MCF 10A (cell line): Measurements from ENCODE around the gene CRYGD. TPM values are rescaled to one million over a fixed set of nuclear protein-coding genes. Genes with fewer than 3 reads are reported as not detected.
"Not testable (repeated sequence)": the region's sequence is repeated elsewhere in the genome, so short reads cannot be mapped to it uniquely, and the experiment has no call there.

Experiments
- BruUV-seq: library from RNA; stranded (reverse); fragments of 400-500 nt; replicated peaks from 2 replicates; lab custom pipeline; 2021; lab: Mats Ljungman, UMichigan
- CTCF ChIA-PET: fragments of 300-600 bp; sonication (Branson Sonifier 250); formaldehyde crosslinking; extraction: SDS; loops from one replicate; lab custom pipeline; 2021; ENCODE audit warnings: antibody characterized with exemption, inconsistent platforms; lab: Yijun Ruan, JAX
- POLR2A ChIA-PET: fragments of 300-600, 350-650 bp; sonication (Branson Sonifier 250); formaldehyde crosslinking; extraction: SDS; loops from one replicate; lab custom pipeline; 2020; ENCODE audit warnings: antibody characterized with exemption, inconsistent platforms; lab: Yijun Ruan, JAX
- DNase-seq: peaks from one replicate; pipeline ENCODE4 v3.0.0-alpha.2; 2018; ENCODE audit not compliant: unreplicated experiment
- H3K27ac Mint-ChIP-seq: one replicate; pipeline ENCODE4 v1.8.0; 2022; ENCODE audit warnings: mild to moderate bottlenecking, low read depth, mixed read lengths; ENCODE audit not compliant: unreplicated experiment
- H3K27me3 Mint-ChIP-seq: one replicate; pipeline ENCODE4 v1.8.0; 2022; ENCODE audit warnings: mixed read lengths; ENCODE audit not compliant: insufficient read depth, unreplicated experiment
- H3K36me3 Mint-ChIP-seq: one replicate; pipeline ENCODE4 v1.8.0; 2022; ENCODE audit warnings: mild to moderate bottlenecking, moderate library complexity, mixed read lengths; ENCODE audit not compliant: insufficient read depth, unreplicated experiment
- H3K4me1 Mint-ChIP-seq: one replicate; pipeline ENCODE4 v1.8.0; 2022; ENCODE audit warnings: mixed read lengths; ENCODE audit not compliant: insufficient read depth, unreplicated experiment
- H3K4me3 Mint-ChIP-seq: one replicate; pipeline ENCODE4 v1.8.0; 2022; ENCODE audit warnings: mild to moderate bottlenecking, moderate library complexity, mixed read lengths; ENCODE audit not compliant: unreplicated experiment
- H3K9me3 Mint-ChIP-seq: one replicate; pipeline ENCODE4 v1.8.0; 2022; ENCODE audit warnings: mixed read lengths; ENCODE audit not compliant: unreplicated experiment
- intact Hi-C: fragments of 100-400 bp; cut with micrococcal nuclease; formaldehyde crosslinking; loops from 2 replicates; pipeline ENCODE4 v1.14.1; 2022
- total RNA-seq: library from RNA; stranded (reverse); gene quantifications from 2 replicates; pipeline ENCODE4 v1.2.3, GENCODE V29; 2022
- TF ChIP-seq, protein P1 (sequence below): fragments of 200-600 bp; IDR thresholded peaks from one replicate; pipeline ENCODE4 v1.8.0; 2022; ENCODE audit warnings: antibody characterized with exemption, mild to moderate bottlenecking; ENCODE audit not compliant: unreplicated experiment

Gene CRYGD
- total RNA-seq, 1 experiment from 2014 or later: not detected

DNA sequence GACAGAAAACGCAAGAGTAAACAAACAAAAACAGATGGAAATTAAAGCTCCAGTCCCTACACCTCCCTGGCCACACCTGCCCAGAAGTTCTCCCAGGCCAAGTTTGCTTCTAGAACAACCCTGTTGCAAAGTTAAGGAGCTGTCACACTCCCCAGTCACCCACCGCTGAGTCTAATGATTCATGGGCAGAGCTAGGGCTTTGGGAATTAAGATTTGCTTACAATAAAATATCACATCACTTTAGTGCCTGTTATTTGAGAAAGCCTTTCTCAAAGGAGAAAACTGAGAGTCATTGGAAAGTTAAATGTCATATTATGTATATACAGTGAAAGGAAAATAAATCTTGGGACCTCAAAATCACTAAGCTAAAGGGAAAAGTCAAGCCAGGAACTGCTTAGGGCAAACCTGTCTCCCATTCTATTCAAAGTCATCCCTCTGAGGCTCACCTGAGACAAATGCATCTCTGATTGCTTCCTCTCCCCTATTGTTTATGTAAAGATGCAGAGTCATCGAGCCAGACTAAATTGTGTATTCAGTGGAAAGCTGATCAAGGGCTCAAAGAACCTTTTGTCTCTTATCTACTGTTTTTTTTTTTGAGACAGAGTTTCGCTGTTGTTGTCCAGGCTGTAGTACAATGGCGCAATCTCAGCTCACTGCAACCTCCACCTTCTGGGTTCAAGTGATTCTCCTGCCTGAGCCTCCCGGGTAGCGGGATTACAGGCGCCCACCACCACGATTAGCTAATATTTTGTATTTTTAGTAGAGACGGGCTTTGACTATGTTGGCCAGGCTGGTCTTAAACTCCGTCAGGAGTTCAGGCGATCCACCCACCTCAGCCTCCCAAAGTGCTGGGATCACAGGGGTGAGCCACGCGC lies 18.8 kb upstream of the CRYGD start:
- TF ChIP-seq, protein P1, sequence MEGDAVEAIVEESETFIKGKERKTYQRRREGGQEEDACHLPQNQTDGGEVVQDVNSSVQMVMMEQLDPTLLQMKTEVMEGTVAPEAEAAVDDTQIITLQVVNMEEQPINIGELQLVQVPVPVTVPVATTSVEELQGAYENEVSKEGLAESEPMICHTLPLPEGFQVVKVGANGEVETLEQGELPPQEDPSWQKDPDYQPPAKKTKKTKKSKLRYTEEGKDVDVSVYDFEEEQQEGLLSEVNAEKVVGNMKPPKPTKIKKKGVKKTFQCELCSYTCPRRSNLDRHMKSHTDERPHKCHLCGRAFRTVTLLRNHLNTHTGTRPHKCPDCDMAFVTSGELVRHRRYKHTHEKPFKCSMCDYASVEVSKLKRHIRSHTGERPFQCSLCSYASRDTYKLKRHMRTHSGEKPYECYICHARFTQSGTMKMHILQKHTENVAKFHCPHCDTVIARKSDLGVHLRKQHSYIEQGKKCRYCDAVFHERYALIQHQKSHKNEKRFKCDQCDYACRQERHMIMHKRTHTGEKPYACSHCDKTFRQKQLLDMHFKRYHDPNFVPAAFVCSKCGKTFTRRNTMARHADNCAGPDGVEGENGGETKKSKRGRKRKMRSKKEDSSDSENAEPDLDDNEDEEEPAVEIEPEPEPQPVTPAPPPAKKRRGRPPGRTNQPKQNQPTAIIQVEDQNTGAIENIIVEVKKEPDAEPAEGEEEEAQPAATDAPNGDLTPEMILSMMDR: no peak
- BruUV-seq: no TSS peak
- no peak overlapping the region for H3K27ac Mint-ChIP-seq
- H3K9me3 Mint-ChIP-seq: peaks cover under 1% of the 10 kb centered on the region
- POLR2A ChIA-PET: interaction anchor here (1.2 to 1.8 kb wide), 2 partner anchors 14 to 125 kb away, joined by 3 to 4 read pairs; no protein-coding TSS in a partner anchor
- H3K4me1 Mint-ChIP-seq: peaks cover 7% of the 10 kb centered on the region
- no peaks in the 10 kb centered on the region for H3K36me3 Mint-ChIP-seq
- intact Hi-C loops: no loop called here
- no peak for DNase-seq
- CTCF ChIA-PET: interaction anchor here (0.5 to 3.4 kb wide), 7 partner anchors 17 to 231 kb away, joined by 3 to 13 read pairs (median 3); no protein-coding TSS in a partner anchor
- H3K27me3 Mint-ChIP-seq: no peaks in the 10 kb centered on the region
- no peak overlapping the region for H3K4me3 Mint-ChIP-seq

DNA sequence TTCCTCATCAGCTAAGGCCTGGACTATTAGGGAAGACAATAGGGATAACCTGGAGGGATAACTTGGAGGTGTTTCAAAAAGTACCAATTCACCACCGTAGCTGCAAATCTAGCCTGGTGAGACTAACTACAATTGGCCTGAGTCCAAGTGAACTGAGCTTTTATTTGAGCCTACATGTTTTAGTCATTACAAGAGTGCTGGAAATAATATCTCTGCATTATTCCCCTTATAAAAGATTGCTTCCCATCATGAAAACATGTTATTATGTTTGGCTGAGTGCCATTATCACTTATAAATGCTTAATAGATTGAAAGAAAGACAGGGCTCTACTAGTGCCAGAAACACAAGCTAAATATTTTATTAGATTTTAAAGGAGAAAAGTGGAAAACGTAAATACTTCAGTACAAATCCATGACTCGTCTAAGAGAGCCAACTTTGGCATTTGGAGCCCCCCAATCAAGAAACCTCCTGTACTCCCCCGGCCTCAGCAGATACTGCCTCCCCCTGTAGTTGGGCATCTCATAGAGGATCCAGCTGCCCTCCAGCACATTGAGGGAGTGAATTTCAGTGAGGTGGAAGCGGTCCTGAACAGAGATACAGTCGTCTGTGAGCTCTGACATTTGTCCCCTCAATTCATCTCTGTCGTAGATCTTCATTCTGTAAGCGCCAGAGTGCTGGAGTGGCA lies 18.1 kb upstream of the CRYGD start:
- Mint-ChIP-seq H3K27me3 (no peaks in the 10 kb centered on the region), H3K4me3 (no peak overlapping the region), H3K36me3 (no peaks in the 10 kb centered on the region), H3K27ac (no peak overlapping the region), H3K9me3 (peaks cover 9% of the 10 kb centered on the region), H3K4me1 (peaks cover 7% of the 10 kb centered on the region)
- intact Hi-C loops: no loop called here
- BruUV-seq: no TSS peak
- ChIA-PET POLR2A (interaction anchor here (1.2 to 1.8 kb wide), 2 partner anchors 14 to 126 kb away, joined by 3 to 4 read pairs; no protein-coding TSS in a partner anchor), CTCF (interaction anchor here (0.5 to 3.4 kb wide), 7 partner anchors 12 to 170 kb away, joined by 3 to 13 read pairs (median 5); no protein-coding TSS in a partner anchor)
- peak; percentile 17 for DNase-seq
- TF ChIP-seq, protein P1: no peak

GRCh38 chr2:208139447-208139846 lies 15.1 kb upstream of the CRYGD start:
- no TSS peak for BruUV-seq
- no peak for DNase-seq
- CTCF ChIA-PET: no interaction called here
- TF ChIP-seq, protein P1: no peak
- Mint-ChIP-seq H3K4me1 (peaks cover 7% of the 10 kb centered on the region), H3K27me3 (no peaks in the 10 kb centered on the region), H3K4me3 (no peak overlapping the region), H3K9me3 (peaks cover 11% of the 10 kb centered on the region), H3K27ac (no peak overlapping the region), H3K36me3 (no peaks in the 10 kb centered on the region)
- intact Hi-C loops: no loop called here
- POLR2A ChIA-PET: no interaction called here

GRCh38 chr2:208138334-208138733 lies 14.0 kb upstream of the CRYGD start:
- intact Hi-C loops, H3K27ac Mint-ChIP-seq, CTCF ChIA-PET, H3K4me3 Mint-ChIP-seq, POLR2A ChIA-PET, H3K36me3 Mint-ChIP-seq, BruUV-seq, H3K4me1 Mint-ChIP-seq, H3K27me3 Mint-ChIP-seq: not testable (repeated sequence)
- peaks cover 11% of the 10 kb centered on the region for H3K9me3 Mint-ChIP-seq
- peak; percentile 38 for DNase-seq
